Upper lobe of left lung (tissue), 4 donors: ENCODE data around the gene NBPF9.
"Not testable (repeated sequence)": the region's sequence is repeated elsewhere in the genome, so short reads cannot be mapped to it uniquely, and the experiment has no call there.

Experiments used
- EP300 ChIP-seq, 4 donors: sonication (generic); formaldehyde crosslinking; IDR thresholded peaks; one replicate each; pipeline ENCODE4 v1.5.1; 2017; ENCODE audit warnings: antibody characterized with exemption in 4 of 4, control low read depth in 2 of 4
- POLR2A ChIP-seq, 4 donors: fragments of 450-650 bp; IDR thresholded peaks; one replicate each; pipeline ENCODE4 v1.5.1; 2016 to 2017; ENCODE audit warnings: antibody characterized with exemption in 4 of 4, mild to moderate bottlenecking in 2 of 4
- POLR2AphosphoS5 ChIP-seq, 2 donors: sonication (generic); formaldehyde crosslinking; IDR thresholded peaks; one replicate each; pipeline ENCODE4 v1.5.1; 2017; ENCODE audit warnings: antibody characterized with exemption in 2 of 2
- TF ChIP-seq, protein P1 (sequence below), 6 experiments: fragments of 450-650 bp in 4 of 6; fragments of 200-600 bp in 2 of 6; sonication (generic) in 2 of 6; IDR thresholded peaks; one replicate each; pipeline ENCODE4 v1.5.1; 2016 to 2019; ENCODE audit warnings: antibody characterized with exemption in 6 of 6

DNA sequence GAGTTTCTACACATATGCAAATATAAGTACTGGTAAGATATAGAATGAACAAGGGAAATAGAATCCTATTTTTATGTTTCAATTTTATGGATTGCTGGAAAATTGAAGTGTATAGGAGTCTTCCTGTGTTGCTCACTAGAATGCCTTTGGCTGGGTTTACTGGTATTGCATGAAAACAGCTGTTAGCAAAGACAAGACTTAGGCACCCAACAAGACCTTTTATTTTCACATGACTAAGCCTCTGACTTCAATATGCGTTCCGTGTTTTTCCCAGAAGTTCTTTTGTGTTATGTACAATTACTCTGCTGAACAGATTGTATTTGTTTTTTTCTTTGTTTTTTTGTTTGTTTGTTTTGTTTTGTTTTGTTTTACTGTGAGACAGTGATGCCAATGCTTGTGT is 34.2 kb upstream of the NBPF9 start:
- TF ChIP-seq POLR2AphosphoS5, EP300, POLR2A (IDR thresholded peaks at IDR 0.05): not testable (repeated sequence)
- TF ChIP-seq, protein P1, sequence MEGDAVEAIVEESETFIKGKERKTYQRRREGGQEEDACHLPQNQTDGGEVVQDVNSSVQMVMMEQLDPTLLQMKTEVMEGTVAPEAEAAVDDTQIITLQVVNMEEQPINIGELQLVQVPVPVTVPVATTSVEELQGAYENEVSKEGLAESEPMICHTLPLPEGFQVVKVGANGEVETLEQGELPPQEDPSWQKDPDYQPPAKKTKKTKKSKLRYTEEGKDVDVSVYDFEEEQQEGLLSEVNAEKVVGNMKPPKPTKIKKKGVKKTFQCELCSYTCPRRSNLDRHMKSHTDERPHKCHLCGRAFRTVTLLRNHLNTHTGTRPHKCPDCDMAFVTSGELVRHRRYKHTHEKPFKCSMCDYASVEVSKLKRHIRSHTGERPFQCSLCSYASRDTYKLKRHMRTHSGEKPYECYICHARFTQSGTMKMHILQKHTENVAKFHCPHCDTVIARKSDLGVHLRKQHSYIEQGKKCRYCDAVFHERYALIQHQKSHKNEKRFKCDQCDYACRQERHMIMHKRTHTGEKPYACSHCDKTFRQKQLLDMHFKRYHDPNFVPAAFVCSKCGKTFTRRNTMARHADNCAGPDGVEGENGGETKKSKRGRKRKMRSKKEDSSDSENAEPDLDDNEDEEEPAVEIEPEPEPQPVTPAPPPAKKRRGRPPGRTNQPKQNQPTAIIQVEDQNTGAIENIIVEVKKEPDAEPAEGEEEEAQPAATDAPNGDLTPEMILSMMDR (IDR thresholded peaks at IDR 0.05) = not testable (repeated sequence)
